Thymus (tissue), 14 donors: ENCODE data around the gene PTBP2. TPM values are rescaled to one million over a fixed set of nuclear protein-coding genes. Genes with fewer than 3 reads are reported as not detected.

ENCODE experiments used
- DNase-seq, 9 donors: peaks; one replicate each; pipeline ENCODE4 v3.0.0-alpha.2; 2013; ENCODE audit warnings: low spot score in 9 of 9, low read depth in 6 of 9, missing footprints in 1 of 9
- H3K27ac ChIP-seq, 2 donors: one replicate each; pipeline ENCODE4 v1.5.1; 2013; ENCODE audit warnings: control low read depth in 1 of 2, low read depth in 1 of 2, low read length in 1 of 2, mild to moderate bottlenecking in 1 of 2, moderate library complexity in 1 of 2
- H3K27me3 ChIP-seq, 2 donors: one replicate each; pipeline ENCODE4 v1.5.1; 2013; ENCODE audit warnings: low read length in 1 of 2; ENCODE audit not compliant: control insufficient read depth in 2 of 2, insufficient read depth in 1 of 2
- H3K36me3 ChIP-seq, 2 donors: one replicate each; pipeline ENCODE4 v1.5.1; 2013; ENCODE audit warnings: low read length in 1 of 2, mild to moderate bottlenecking in 1 of 2, moderate library complexity in 1 of 2; ENCODE audit not compliant: control insufficient read depth in 2 of 2, insufficient read depth in 2 of 2
- H3K4me1 ChIP-seq, 2 donors: one replicate each; pipeline ENCODE4 v1.5.1; 2013; ENCODE audit warnings: low read length in 2 of 2; ENCODE audit not compliant: control insufficient read depth in 2 of 2, insufficient read depth in 2 of 2
- H3K4me3 ChIP-seq, 2 donors: one replicate each; pipeline ENCODE4 v1.5.1; 2013; ENCODE audit warnings: low read length in 2 of 2, control low read depth in 1 of 2, mild to moderate bottlenecking in 1 of 2
- H3K9me3 ChIP-seq, 2 donors: one replicate each; pipeline ENCODE4 v1.5.1; 2013; ENCODE audit warnings: low read length in 1 of 2, mild to moderate bottlenecking in 1 of 2; ENCODE audit not compliant: control insufficient read depth in 2 of 2, insufficient read depth in 1 of 2
- WGBS: extraction: QIAGEN DNeasy Blood & Tissue Kit; methylation state at CpG from one replicate; pipeline ENCODE4 v1.1.7; 2013; 5-methylcytosine and 5-hydroxymethylcytosine counted together
- long read RNA-seq, 10 donors: transcript quantifications; one replicate each; lab custom pipeline, GENCODE V29; 2026
- polyA plus RNA-seq: library from polyadenylated mRNA; stranded (reverse); fragments of 200-250 nt; gene quantifications from one replicate; pipeline ENCODE4 v1.2.3, GENCODE V29; 2013
- total RNA-seq: library from RNA; stranded (reverse); fragments of 120-200 nt; gene quantifications from one replicate; pipeline ENCODE4 v1.2.4, GENCODE V29; 2013
- donor health status: healthy.

PTBP2 gene, protein sequence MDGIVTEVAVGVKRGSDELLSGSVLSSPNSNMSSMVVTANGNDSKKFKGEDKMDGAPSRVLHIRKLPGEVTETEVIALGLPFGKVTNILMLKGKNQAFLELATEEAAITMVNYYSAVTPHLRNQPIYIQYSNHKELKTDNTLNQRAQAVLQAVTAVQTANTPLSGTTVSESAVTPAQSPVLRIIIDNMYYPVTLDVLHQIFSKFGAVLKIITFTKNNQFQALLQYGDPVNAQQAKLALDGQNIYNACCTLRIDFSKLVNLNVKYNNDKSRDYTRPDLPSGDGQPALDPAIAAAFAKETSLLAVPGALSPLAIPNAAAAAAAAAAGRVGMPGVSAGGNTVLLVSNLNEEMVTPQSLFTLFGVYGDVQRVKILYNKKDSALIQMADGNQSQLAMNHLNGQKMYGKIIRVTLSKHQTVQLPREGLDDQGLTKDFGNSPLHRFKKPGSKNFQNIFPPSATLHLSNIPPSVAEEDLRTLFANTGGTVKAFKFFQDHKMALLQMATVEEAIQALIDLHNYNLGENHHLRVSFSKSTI
- 27.6 TPM for total RNA-seq
- polyA plus RNA-seq, result 43.9 TPM
- long read RNA-seq, donor 1, result 0 reads
- long read RNA-seq, donor 2, full-length matches to known transcripts, result 3 of 3 reads
- long read RNA-seq, donor 2, partial matches to known transcripts, result 0 of 3 reads
- long read RNA-seq, donor 2, other reads (novel, unspliced or antisense), result 0 of 3 reads
- long read RNA-seq, donor 3, partial matches to known transcripts, result 24 of 24 reads
- long read RNA-seq, donor 3, other reads (novel, unspliced or antisense), result 0 of 24 reads
- long read RNA-seq, donor 4, partial matches to known transcripts, result 0 of 1 reads
- long read RNA-seq, donor 4, other reads (novel, unspliced or antisense), result 0 of 1 reads
- long read RNA-seq, donor 5, partial matches to known transcripts, result 0 of 2 reads
- long read RNA-seq, donor 5, other reads (novel, unspliced or antisense), result 0 of 2 reads
- long read RNA-seq, donor 6, full-length matches to known transcripts, result 2 of 2 reads
- long read RNA-seq, donor 6, partial matches to known transcripts, result 0 of 2 reads
- long read RNA-seq, donor 6, other reads (novel, unspliced or antisense), result 0 of 2 reads
- long read RNA-seq, donor 7, partial matches to known transcripts, result 0 of 1 reads
- long read RNA-seq, donor 7, other reads (novel, unspliced or antisense), result 0 of 1 reads
- long read RNA-seq, donor 8, partial matches to known transcripts, result 0 of 1 reads
- long read RNA-seq, donor 8, other reads (novel, unspliced or antisense), result 0 of 1 reads
- long read RNA-seq, donor 9, partial matches to known transcripts, result 0 of 3 reads
- long read RNA-seq, donor 9, other reads (novel, unspliced or antisense), result 0 of 3 reads
- long read RNA-seq, donor 10, partial matches to known transcripts, result 10 of 10 reads
- long read RNA-seq, donor 10, other reads (novel, unspliced or antisense), result 0 of 10 reads

DNA sequence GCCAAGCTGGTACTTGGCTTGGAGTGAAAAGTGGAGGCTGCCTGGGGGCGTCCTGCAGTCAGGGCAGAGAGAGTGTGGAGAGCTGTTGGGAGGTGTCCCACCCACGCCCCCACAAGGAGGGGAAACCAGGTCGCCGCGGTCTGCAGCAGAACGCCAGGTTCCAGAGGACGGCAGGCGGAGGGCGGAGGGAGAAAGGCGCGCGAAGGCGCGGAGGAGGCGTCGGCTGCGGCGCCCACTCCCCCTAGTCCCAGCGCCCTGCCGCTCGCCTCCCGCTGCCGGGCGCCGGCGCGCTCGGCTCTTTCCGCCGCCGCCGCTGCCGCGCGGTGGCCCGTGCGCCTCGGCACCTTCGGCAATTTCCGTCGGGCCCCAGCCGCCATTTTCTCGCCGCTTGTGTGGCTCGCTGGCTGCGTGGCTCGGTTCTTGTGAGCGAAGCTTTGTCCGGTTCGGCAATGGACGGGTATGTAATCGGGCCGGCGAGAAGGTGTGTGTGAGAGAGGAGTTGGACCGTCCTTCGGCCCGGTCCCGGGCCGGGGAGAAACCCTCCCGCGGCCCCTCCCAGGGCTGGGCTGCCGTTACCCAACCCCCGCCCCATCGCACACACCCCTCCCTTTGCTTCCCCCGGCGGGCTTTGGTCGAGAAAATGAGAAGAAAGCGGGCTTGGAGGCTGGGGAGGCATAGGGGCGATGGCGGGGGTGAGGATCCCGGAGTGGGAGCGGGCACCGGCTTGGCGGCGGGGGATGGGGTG is at the start of gene PTBP2:
TSS of gene PTBP2 (plus strand) at position 369 of the 745 bp plus-strand sequence. CDS start at position 450, 81 bp downstream.
- no peaks in the 10 kb centered on the region for H3K9me3 ChIP-seq
- peak within 1 kb of the TSS; percentile 91 to 100 for H3K4me3 ChIP-seq
- DNase-seq, result peak; percentile 65 to 94 (median 84)
- peaks cover 3 to 18% of the 10 kb centered on the region in 2 donors for H3K36me3 ChIP-seq
- H3K27ac ChIP-seq, result peak within 1 kb of the TSS; percentile 92 to 96
- no peaks in the 10 kb centered on the region for H3K27me3 ChIP-seq
- H3K4me1 ChIP-seq, result peaks cover 0 to 2% of the 10 kb centered on the region in 2 donors
- under 1% methylated on average over 75 of the region's 75 CpGs for WGBS

- no peaks in the 10 kb centered on the region for H3K36me3 ChIP-seq
- H3K27ac ChIP-seq, result no peak overlapping the region
- no peak for DNase-seq
- H3K9me3 ChIP-seq, result no peaks in the 10 kb centered on the region
- no peaks in the 10 kb centered on the region for H3K27me3 ChIP-seq
- H3K4me3 ChIP-seq, result no peak overlapping the region
- WGBS, result 68% methylated on average over 1 of the region's 1 CpG
- no peaks in the 10 kb centered on the region for H3K4me1 ChIP-seq
Observed at GRCh38 chr1:96674915-96675314, 46.7 kb upstream of the PTBP2 start.

DNA sequence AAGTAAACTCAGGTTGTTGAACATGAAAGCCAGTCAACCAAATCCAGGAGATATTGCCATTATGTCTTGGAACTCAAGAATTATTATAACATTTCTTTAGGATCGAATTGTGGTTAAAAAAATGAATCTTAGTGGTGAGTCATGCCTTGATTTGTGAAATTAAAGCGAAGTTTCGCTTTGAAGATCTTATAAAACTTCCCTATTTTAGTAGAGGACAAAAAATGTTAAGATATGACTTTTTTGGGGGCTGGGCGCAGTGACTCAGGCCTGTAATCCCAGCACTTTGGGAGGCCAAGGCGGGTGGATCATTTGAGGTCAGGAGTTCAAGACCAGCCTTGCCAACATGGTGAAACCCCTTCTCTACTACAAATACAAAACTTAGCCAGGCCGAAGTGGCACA is 39.5 kb upstream of the PTBP2 start:
- Histone ChIP-seq H3K4me1 (no peaks in the 10 kb centered on the region), H3K9me3 (no peaks in the 10 kb centered on the region), H3K27me3 (no peaks in the 10 kb centered on the region), H3K36me3 (no peaks in the 10 kb centered on the region), H3K27ac (no peak overlapping the region), H3K4me3 (no peak overlapping the region)
- no peak for DNase-seq
- 60% methylated on average over 6 of the region's 6 CpGs for WGBS

GRCh38 chr1:96683931-96684330 is 37.7 kb upstream of the PTBP2 start:
- Histone ChIP-seq H3K27ac (no peak overlapping the region), H3K4me1 (no peaks in the 10 kb centered on the region), H3K4me3 (no peak overlapping the region), H3K36me3 (no peaks in the 10 kb centered on the region), H3K27me3 (no peaks in the 10 kb centered on the region), H3K9me3 (no peaks in the 10 kb centered on the region)
- 90% methylated on average over 2 of the region's 2 CpGs for whole genome bisulfite sequencing
- no peak for DNase-seq

DNA sequence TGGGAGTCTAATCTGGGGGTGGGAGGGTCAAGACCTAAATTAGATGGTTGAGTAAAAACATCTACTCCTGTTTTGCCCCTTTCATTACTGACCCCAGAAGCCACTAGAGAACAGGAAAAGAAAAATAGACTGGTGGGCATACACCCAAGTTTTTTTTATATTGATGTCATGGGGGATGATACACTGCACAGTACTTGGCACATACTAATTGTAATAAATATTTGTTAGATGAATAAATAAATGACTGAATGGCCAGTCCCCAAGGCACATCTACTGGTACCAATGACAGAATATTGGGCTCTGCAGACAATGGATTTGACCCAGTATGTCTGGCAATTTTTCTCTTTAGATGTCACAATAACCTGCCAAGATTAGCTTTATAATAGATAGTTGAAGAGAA is 36.8 kb upstream of the PTBP2 start:
- Histone ChIP-seq H3K4me1 (no peaks in the 10 kb centered on the region), H3K9me3 (no peaks in the 10 kb centered on the region), H3K27ac (no peak overlapping the region), H3K36me3 (no peaks in the 10 kb centered on the region), H3K4me3 (no peak overlapping the region), H3K27me3 (no peaks in the 10 kb centered on the region)
- DNase-seq, result no peak

GRCh38 chr1:96688767-96689166 is 32.8 kb upstream of the PTBP2 start:
- Histone ChIP-seq H3K27me3 (no peaks in the 10 kb centered on the region), H3K4me1 (no peaks in the 10 kb centered on the region), H3K9me3 (no peaks in the 10 kb centered on the region), H3K4me3 (no peak overlapping the region), H3K36me3 (no peaks in the 10 kb centered on the region), H3K27ac (no peak overlapping the region)
- WGBS, result 84% methylated on average over 1 of the region's 1 CpG
- no peak for DNase-seq

GRCh38 chr1:96695954-96696353 is 25.6 kb upstream of the PTBP2 start:
- 95% methylated on average over 3 of the region's 3 CpGs for whole genome bisulfite sequencing
- Histone ChIP-seq H3K4me1 (no peaks in the 10 kb centered on the region), H3K9me3 (no peaks in the 10 kb centered on the region), H3K36me3 (no peaks in the 10 kb centered on the region), H3K27ac (no peak overlapping the region), H3K27me3 (no peaks in the 10 kb centered on the region), H3K4me3 (no peak overlapping the region)
- DNase-seq, result no peak

GRCh38 chr1:96698342-96698983 is 23.1 kb upstream of the PTBP2 start:
- no peaks in the 10 kb centered on the region for H3K36me3 ChIP-seq
- H3K4me3 ChIP-seq, result no peak overlapping the region
- H3K27ac ChIP-seq, result no peak overlapping the region
- no peaks in the 10 kb centered on the region for H3K9me3 ChIP-seq
- no peaks in the 10 kb centered on the region for H3K4me1 ChIP-seq
- 91% methylated on average over 5 of the region's 5 CpGs for WGBS
- no peak for DNase-seq
- no peaks in the 10 kb centered on the region for H3K27me3 ChIP-seq
